HG03378 (cell line): ENCODE data around the gene RPRD1B.

ENCODE experiments used
- ATAC-seq: cut with Tn5 transposase; IDR thresholded peaks from one replicate; pipeline ENCODE4 v1.9.1; 2021; ENCODE audit warnings: mild to moderate bottlenecking, moderate library complexity; ENCODE audit not compliant: unreplicated experiment

Gene RPRD1B

DNA sequence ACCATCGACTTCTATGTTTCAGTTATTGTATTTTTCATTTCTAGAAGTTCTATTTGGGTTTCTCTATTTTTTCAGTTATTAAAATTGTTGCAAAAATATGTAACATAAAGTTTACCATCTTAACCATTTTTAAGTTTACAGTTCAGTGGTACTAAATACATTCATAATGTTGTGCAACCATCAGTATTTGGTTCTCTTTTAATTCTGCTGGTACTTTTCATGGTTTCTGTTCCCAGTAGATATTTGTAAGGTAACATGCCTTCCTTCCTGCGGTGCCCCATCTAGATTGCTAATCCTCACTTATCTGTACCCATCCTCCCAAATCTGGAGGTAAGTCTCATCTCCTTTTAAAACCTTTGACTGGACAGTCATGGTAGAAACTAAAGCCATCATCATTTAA lies 83.7 kb downstream of the RPRD1B start:
- ATAC-seq, result no peak

DNA sequence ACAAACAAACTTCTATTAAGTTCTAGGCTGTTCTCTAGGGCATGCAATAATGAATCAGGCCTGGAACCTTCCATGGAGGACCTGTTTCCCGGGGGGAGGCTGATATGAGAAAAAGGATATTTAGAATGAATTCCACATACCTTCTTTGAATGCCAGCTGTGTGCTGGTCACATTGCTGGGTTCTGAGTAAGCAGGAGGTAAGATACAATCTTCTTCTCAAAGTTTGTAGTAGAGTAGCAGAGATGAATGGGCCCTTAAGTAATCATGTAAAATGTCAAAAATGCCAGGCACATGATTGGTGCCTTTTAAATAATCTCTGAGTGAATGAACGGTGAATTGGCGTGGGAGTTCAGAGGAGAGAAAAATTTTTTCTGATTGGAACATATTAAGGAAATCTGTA lies 84.1 kb downstream of the RPRD1B start:
- no peak for ATAC-seq

GRCh38 chr20:38119446-38119845 lies 85.9 kb downstream of the RPRD1B start:
- ATAC-seq, result no peak

GRCh38 chr20:38120625-38120988 lies 87.1 kb downstream of the RPRD1B start:
- ATAC-seq, result no peak

DNA sequence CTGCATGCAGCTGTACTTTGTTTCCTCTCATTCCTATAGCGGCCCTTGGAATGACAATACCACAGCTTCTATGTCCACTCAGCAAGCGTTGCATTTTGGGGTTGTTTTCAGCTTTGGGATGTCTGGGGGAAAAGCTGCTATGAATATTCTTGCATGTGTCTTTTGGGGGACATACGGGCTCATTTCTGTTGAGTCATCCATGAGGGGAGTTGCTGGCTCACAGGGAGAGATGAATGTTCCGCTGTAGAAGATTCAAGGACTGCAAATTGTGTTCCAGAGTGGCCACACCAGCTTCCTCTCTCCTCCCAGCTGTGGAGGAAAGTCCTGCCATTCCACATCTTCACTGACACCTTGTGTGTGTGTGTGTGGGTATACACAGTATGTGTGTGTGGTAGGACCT lies 88.2 kb downstream of the RPRD1B start:
- no peak for ATAC-seq

DNA sequence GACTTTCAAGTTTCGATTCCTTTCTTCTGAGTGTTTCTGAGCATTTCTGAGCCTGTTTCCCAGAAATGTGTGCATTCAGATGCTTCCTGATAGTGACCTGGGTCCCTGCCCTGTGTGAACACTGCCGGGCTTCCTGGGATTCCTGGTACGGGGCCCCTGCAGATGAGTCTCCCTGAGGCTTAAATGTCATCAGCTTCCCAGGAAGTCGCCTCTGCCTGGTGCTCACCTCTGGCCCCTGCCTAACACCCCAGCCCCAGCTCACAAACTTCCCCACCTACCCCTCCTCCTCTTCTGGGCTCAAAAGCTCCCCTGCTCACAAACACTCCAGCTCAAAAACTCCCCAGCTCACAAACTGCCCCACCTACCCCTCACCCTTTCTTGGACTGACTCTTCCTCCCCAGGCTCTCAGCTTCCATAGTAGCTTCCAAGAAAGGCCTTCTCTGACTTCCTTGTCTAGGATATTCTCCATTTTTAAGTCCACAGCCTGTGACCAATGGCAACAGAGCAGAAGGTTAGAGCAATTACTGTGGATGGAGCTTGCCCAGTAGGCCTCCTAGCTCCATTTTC lies 89.6 kb downstream of the RPRD1B start:
- no peak for ATAC-seq

GRCh38 chr20:38125157-38126056 lies 91.9 kb downstream of the RPRD1B start:
- no peak for ATAC-seq

DNA sequence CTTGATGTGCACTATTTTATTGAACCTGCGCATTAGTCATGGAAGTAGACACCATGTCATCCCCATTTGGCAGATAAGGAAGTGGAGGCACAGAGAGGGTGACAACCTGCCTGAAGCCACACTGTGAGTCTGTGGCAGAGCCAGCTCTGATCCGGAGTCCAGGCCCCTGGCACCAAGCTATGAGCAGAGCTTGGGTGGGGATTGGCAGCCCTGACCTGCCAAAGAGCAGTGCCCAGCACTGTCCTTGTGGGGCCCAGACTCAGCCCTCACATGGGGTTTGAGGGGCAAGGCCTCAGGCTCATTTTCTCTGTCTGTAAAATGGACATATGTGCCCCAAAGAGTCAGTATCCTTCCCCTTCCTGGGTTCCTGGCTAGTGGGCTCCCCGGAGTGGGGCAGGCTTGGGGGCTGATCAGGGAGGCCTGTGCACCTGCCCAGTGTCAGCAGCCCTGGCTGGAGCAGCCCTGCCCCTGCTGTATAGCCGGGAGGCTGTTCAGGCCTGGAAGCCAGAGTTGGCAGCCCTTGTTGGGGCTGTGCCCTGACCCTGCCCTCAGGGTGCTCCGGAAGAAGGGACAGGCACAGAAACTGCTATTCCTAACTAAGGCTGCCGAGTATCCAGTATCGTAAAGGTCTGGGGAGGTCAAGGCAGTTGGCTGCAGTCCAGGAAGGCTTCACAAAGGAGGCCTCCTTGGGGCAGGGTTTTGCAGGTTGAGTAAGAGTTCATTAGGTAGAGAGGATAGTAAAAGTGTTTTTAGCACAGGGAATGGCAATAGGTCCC lies 92.8 kb downstream of the RPRD1B start:
- ATAC-seq, result no peak

- ATAC-seq, result no peak
Measured at GRCh38 chr20:38126932-38127621, 93.5 kb downstream of the RPRD1B start.

DNA sequence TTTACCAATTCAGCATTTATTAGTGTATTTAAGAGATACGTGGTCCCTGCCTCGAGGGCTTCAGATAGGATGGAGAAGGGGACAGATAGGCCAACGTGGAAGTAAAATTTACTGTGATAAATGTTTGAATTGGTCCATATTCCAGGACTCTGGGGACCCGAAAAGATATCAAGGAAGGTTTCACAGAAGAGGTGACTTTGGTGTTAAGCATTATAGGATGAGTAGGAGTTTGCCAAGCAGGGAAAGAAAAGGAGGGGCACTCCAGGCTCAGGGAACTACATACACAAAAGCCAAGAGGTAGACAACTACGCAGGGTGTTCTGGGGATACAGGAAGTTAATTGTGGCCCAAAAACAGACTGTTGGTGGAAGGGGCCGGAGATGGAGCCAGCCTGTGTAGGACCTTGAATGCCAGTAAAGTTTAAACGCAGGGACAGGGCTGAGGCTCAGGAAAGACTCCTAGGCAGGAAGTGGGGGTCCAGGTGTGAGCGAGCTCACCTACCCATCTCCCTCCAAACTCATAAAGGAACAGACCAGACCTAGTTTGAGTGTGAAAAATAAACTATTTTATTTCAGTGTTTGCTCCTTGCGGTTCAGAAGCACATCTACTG lies 94.5 kb downstream of the RPRD1B start:
- ATAC-seq, result no peak

DNA sequence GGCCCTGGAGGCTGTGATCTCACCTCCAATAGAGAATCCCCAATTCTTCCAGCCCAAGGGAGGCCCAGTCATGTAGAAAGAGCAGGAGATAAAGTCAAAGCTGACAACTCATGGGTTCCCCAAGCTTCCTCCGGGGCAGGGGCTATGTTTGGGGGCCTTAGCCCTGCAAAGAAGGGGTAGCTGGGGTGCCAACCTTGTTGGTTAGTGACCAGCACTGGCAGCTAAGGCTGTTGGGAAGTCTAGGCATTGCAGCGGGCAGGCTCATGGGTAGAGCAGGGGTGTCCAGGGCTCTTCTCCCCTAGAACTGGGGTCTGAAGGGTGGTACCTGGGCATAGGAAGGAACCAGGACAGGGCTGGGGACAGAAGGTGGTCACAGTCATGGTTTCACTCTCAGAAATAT lies 95.1 kb downstream of the RPRD1B start:
- ATAC-seq, result no peak

DNA sequence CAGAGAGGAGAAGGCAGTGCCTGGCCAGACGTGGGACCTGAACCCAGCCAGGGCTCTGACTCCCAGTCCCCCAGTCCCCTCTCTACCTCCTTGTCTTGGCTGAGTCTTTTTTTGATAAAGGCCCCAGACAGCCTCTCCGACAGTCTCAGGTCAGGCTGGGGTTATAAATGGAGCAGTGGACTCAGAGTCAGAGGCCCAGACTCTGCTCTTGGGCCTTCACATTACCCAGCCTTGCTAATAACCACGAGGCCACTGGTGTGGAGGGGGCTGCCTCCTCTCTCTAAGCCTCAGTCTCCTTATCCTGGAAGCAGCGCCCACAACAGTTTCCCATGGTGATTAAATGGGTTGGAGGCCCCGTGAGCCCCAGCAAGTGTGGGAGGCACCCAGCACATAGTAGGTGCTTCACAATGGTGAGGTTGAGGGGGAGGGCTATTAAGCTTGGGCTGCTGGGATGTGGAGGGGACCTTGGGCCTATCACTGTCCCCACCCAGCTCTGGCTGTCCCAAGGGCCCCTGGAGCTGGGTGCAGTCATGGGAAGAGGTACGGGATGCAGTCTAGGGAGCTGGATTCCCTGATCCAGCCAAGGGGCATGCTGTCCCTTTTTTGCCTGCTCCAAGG lies 95.8 kb downstream of the RPRD1B start:
- ATAC-seq, result no peak

GRCh38 chr20:38129893-38130609 lies 96.5 kb downstream of the RPRD1B start:
- ATAC-seq, result no peak

DNA sequence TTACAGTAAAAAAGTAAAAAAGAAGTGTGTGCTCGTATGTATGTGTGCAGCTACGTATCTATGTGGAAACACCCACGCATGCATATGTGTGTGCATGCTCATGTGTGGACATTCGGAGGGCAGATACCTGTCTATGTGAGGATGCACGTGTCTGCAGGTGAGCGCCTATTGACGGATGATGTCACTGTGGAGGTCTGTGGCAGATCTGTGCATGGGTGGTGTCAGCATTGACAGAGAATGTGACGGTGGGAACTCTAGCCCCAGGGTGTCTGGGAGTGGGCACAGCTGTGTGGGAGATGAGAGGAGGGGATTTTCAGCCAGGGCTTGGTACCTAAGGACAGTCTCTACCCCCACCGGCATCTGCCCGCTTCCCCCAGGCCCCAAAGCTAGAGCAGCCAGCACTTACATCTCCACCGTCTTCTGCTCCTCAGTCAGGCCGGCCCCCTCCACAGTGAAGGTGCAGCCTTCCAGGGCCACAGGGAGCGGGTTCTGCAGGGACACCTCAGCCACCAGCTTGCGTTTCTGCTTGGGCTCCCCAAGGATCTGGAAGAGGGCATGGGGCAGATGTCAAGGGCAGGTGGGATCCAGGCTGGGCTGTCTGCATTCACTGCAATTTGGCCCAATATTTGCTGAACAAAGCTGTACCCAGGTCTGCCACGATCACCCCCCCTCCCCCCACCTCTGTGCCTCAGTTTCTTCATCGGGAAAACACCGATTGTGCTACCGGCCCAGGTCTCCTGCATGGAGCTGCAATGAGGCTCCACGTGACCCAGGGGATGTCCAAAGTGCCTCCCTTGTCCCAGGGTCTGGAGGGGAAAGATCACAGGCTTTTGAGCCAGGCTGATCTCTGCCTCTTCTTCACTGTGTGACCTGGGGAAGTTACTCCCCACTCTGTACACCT lies 97.4 kb downstream of the RPRD1B start:
- no peak for ATAC-seq

DNA sequence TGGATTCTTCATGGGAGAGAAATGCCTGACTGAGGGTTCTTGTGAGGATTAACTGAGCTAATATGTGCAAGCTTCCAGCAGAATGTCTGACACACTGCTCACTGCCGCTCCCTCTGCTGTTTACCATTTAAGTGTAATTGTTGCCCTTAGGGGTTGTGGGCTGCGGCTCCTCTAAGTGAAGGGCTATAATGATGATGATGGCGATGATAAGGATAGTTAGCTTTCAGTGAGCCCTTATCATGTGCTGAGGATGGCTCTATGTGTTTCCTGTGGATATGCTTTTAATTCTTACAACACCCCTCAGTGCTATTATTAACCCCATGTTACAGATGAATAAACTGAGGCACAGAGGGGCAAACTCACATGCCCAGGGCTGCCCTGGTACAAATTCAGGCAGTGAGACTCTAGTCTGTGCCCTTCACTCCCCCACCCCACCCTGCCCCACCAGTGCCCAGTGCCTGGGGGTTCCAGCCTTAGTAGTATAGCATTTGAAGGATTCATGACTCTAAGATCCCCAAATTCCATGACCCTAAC lies 98.1 kb downstream of the RPRD1B start:
- ATAC-seq, result no peak

DNA sequence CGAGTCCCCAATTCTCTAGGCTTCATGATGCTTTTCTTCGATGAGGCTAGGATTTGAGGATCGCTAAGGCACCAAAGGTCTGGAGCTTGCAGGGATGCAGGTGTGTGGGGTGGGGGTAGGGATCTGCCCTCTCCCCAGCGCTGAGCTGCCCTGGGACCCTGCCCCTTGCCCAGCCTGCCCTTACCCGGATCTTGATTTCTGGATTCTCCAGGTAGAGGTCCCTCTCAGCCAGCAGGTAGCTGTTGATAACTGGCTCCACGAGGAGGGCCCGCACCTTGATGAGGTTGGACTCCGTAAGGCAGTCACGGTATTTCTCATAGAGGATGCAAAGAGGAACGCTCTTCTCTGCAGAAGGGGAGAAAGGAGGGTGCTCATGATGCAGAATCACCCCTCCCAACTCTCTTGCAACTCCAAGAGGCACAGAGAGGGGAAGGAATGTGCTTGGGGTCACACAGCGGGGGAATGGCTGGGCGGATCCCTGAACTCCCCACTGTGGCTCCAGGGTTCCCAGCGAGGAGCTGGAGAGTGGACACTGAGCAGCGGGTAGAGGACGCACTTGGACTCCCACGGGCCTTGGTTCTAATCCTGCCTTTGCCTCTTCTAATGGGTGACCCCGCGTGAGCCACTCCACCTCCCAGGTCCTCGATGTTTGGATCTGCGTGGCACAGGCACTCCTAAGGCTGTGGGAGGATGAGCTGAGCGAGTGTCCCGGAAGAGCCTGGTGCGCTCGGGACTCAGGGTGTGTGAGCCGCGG lies 98.8 kb downstream of the RPRD1B start:
- ATAC-seq, result no peak

DNA sequence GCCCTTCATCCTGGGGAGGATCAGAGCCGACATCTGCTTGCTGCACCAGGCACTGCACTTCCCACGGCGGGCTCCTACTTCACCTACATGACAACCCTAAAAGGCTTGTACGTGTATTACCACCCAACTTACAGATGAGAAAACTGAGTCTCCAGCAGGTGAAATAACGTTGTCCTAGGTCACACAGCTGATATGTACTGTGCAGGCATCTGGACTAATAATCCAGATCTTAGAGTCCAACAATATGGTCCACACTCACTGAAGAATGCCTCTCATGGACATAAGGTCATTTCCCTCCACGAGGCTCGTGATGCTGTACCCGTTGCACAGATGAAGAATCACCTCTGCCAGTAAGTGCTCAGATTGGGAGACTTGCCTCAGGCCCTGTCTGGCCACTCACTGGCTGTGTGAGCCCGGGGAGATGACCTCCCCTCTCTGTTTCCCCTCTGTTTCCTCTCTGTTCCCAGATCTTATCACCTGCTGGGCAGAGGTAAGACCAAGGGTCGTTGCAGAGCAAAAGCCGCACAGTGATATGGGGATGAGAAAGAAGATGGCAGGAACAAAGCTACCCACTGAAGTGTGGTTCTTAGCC lies 99.5 kb downstream of the RPRD1B start:
- ATAC-seq, result no peak
